22Rv1 (cell line): ENCODE results near the gene LRFN5.

ENCODE experiments used
- H3K27ac ChIP-seq: fragments of 450-650 bp; 2 replicates; pipeline ENCODE4 v1.5.1; 2017
- ZFX ChIP-seq: fragments of 450-650 bp; IDR thresholded peaks from 2 replicates; pipeline ENCODE4 v1.6.1; 2017; ENCODE audit warnings: antibody characterized with exemption, borderline replicate concordance
- TF ChIP-seq, protein P1 (sequence below): fragments of 450-650 bp; IDR thresholded peaks from 2 replicates; pipeline ENCODE4 v1.5.1; 2017; ENCODE audit warnings: mild to moderate bottlenecking

The LRFN5 gene

DNA sequence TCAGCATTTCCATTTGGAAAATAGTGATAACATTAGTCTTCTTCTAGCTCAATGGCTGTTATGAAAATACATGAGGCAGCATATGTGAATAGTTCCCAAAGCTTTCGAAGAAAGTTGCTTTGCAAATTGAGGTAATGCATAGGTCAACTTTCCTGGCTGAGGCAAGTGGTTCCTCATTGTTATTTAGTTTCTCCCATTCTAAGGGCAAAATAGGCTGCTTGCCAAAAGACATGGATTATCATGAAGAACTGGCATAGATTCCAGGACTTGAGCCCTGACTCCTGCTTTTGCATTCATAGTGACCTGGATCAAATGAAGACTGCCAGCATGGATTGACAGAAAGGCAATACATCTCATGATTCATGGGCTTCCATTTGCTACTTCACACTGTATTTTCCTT, 35.7 kb downstream of the LRFN5 start:
- no peak for TF ChIP-seq ZFX
- TF ChIP-seq, protein P1, sequence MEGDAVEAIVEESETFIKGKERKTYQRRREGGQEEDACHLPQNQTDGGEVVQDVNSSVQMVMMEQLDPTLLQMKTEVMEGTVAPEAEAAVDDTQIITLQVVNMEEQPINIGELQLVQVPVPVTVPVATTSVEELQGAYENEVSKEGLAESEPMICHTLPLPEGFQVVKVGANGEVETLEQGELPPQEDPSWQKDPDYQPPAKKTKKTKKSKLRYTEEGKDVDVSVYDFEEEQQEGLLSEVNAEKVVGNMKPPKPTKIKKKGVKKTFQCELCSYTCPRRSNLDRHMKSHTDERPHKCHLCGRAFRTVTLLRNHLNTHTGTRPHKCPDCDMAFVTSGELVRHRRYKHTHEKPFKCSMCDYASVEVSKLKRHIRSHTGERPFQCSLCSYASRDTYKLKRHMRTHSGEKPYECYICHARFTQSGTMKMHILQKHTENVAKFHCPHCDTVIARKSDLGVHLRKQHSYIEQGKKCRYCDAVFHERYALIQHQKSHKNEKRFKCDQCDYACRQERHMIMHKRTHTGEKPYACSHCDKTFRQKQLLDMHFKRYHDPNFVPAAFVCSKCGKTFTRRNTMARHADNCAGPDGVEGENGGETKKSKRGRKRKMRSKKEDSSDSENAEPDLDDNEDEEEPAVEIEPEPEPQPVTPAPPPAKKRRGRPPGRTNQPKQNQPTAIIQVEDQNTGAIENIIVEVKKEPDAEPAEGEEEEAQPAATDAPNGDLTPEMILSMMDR = no peak

DNA sequence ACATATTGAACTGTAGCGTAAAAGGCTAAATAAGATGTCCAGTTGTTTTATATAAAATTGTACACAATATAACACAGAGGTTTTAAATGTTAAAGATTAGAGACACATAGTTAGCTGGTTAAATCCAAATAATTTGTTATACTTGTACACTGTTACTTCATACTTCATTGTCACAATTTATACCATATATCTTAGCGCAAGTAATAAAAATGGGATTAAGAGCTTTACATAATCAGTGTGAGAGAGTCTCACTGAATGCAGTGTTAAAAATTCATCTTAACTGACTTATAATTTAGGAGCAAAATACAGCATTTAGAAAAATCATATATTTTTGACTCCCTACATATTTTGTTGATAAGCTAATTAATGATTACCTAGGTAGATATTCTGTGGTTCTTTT, 36.1 kb downstream of the LRFN5 start:
- no peak overlapping the region for H3K27ac ChIP-seq
- no peak for TF ChIP-seq ZFX

More for the DNA sequence above, 35.7 kb downstream of the LRFN5 start:
- no peak overlapping the region for H3K27ac ChIP-seq

DNA sequence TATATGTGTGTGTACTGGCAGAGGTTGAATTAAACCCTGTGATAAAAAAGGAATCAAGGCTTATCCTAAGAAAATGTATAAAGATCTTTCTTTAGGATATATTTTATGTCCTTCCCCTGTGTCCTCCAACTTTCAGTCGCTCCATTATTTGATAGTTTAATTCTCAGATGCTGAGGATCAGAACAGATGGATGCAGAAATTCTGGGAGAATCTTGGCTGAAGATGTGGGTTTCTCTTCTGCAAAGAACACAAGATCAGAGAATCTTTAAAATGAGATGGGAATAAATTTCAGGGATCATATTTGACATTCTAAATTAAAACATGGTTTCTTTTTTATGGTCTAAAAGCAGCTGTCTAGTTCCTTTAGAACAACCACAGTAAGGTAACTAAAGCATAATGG, 37.9 kb downstream of the LRFN5 start:
- no peak for TF ChIP-seq ZFX
- TF ChIP-seq, protein P1 = no peak

DNA sequence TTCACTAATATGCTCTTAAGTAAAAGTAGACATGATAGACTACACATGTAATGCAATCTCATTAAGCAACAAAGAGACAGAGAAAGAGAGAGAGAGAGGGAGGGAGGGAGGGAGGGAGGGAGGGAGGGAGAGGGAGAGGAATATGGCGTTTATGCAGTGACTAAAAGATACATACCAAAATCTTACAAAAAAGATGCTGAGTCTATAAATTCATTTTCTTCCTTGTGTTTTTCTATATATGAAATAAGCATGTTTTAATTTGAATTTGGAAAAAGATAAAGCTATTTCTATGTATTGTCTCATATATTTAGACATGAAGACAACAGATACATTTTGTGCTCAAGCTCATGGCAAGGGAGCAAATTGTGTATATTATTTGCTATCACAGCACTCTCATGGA, 44.1 kb downstream of the LRFN5 start:
- no peak overlapping the region for H3K27ac ChIP-seq
- TF ChIP-seq, protein P1 = no peak
- TF ChIP-seq ZFX = no peak

More for the DNA sequence above, 37.9 kb downstream of the LRFN5 start:
- H3K27ac ChIP-seq = no peak overlapping the region

DNA sequence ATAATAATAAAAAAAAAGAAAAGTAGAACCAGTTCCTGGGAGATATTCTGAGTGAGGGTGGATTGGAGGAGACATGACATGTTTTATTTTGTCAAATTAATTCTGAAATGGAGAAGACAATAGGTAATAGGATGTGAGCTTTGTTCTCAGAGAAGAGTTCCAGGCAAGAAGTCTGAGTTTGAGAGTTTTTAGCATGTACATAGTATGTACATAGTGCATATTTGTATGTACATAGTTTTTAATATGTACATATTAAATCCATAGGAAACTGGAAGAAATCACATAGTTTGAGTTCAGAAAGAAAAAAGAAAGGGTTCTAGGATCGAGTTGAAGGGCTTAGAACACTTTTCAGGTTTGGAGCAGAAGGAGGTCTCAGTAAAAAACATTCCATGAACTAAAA, 47.5 kb downstream of the LRFN5 start:
- no peak for TF ChIP-seq ZFX
- TF ChIP-seq, protein P1 = no peak
- H3K27ac ChIP-seq = no peak overlapping the region

DNA sequence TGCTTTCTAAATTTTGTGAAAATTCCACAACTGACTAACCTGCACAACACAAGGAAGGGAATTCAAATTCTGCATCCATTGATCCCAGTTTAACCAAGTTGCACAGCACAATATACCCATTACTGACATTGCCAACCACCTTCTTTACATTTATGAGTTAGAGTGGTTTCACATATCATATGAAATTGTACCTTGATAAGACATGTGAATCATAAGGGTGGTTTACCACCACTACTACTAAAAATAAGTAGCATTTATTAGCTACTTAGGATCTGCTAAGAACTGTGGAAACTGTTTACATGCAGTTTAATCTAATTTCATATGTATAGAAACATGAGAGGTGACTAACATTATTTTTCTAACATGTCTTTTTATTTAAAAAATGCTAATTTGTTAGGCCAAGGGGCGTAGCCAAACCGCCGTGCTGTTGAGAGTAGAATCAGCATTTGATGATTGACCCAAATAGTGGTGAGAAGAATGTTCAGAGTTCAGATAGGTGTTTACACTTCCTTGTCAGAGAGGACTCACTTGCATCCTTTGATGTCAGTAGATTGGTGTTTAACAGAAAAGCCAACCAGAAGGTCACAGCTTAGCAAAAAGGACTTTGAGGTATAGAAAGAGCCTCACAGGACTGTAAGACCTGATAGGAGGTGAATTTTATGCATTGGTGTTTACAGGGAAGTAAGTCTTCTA, 56.2 kb downstream of the LRFN5 start:
- no peak for TF ChIP-seq ZFX
- TF ChIP-seq, protein P1 = no peak
- H3K27ac ChIP-seq = no peak overlapping the region

DNA sequence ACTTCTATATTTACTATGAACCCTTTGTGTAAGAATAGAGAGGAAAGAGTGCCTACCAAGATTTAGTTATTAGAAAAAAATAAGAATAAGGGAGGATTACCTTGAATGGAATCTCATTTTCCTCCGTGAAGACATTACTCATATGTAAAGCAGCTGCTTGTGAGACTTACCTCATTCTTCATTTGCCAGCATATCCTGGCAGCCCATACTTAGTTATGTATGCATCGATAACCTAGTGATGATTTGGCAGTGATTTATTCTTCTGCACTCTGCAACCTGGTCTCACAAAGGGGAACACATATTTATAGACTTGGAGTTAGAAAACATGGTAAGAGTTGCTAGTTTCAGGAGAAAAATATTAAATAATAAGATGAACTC, 56.8 kb downstream of the LRFN5 start:
- TF ChIP-seq ZFX = no peak
- TF ChIP-seq, protein P1 = no peak
- H3K27ac ChIP-seq = no peak overlapping the region

DNA sequence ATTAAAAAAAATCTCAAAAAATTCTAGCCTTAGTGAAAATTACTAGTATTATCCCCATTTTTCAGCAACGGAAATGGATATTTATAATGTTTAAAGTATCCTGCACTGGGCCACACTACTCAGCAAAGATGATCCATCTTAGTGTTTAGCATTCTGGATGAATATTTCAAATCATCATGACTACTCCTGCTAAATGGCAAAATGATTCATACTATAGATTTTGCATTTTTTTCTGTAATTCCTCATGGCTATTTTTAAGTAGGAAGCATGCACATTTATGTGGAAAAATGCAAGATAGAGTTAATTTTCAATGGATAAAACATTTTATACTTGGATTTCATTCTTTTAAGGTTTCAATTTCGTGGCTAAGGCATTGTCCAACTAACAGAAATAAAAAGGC, 59.6 kb downstream of the LRFN5 start:
- H3K27ac ChIP-seq = no peak overlapping the region
- no peak for TF ChIP-seq ZFX
- TF ChIP-seq, protein P1 = no peak
